WERI-Rb-1 (cell line): ENCODE data around the gene CHSY1.

Experiments used
- DNase-seq: peaks from one replicate; pipeline ENCODE4 v3.0.0-alpha.2; 2020
- H3K27ac ChIP-seq: fragments of 250-450 bp; sonication (Bioruptor Pico); 2 replicates; pipeline ENCODE4 v1.5.1; 2020; ENCODE audit warnings: mild to moderate bottlenecking, moderate library complexity
- H3K27me3 ChIP-seq: fragments of 250-450 bp; sonication (Bioruptor Pico); 2 replicates; pipeline ENCODE4 v1.5.1; 2021; ENCODE audit warnings: mild to moderate bottlenecking, low read depth, moderate library complexity; ENCODE audit not compliant: insufficient read depth, severe bottlenecking
- H3K36me3 ChIP-seq: fragments of 250-450 bp; sonication (Bioruptor Pico); 2 replicates; pipeline ENCODE4 v1.5.1; 2020; ENCODE audit warnings: mild to moderate bottlenecking, moderate library complexity
- H3K4me3 ChIP-seq: 2 replicates; pipeline ENCODE4 v1.5.1; 2011; ENCODE audit warnings: low read depth, mild to moderate bottlenecking, control low read depth, low read length
- H3K9me3 ChIP-seq: fragments of 250-450 bp; sonication (Bioruptor Pico); 2 replicates; pipeline ENCODE4 v1.5.1; 2021; ENCODE audit warnings: mild to moderate bottlenecking, moderate library complexity; ENCODE audit not compliant: severe bottlenecking
- TF ChIP-seq, protein P1 (sequence below): IDR thresholded peaks from 2 replicates; pipeline ENCODE4 v1.5.1; 2011; ENCODE audit warnings: low read depth, mild to moderate bottlenecking, control low read depth, inconsistent platforms, low read length

Gene CHSY1

DNA sequence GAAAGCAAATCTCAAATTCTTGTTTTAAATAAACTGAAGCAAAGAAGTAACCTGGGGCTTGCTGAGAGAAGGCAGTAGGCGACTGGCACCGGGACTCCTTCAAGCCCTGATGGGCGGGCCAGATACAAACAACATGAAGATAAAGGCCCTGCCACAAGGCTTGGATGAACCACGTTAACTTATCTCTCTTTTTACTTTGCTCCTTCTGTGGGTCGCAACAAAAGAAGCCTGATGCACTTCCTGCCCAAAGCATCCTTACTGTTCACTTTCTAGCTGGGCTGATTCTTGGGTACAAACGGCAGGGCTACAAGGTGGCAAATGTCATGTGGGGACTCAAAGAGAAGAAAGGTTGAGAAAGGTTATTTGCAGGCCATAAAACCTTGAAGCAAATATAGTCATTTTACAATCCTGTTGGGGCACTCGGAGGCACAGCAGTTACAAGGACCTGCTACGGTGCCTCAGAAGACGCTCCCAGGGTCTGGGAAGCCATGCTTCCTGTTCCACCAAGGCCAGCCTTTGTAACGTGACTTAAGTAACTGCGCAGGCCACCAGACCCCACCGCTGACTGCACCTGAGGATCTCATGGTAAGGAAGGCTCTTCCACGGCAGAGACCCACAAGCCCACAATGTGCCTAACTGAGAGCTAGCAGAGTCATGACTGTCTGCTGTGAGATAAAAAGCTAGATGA, 71.1 kb downstream of the CHSY1 start:
- Histone ChIP-seq H3K4me3 (no peak overlapping the region), H3K36me3 (peaks cover 23% of the 10 kb centered on the region), H3K27ac (no peak overlapping the region), H3K9me3 (no peaks in the 10 kb centered on the region), H3K27me3 (no peaks in the 10 kb centered on the region)
- TF ChIP-seq, protein P1, sequence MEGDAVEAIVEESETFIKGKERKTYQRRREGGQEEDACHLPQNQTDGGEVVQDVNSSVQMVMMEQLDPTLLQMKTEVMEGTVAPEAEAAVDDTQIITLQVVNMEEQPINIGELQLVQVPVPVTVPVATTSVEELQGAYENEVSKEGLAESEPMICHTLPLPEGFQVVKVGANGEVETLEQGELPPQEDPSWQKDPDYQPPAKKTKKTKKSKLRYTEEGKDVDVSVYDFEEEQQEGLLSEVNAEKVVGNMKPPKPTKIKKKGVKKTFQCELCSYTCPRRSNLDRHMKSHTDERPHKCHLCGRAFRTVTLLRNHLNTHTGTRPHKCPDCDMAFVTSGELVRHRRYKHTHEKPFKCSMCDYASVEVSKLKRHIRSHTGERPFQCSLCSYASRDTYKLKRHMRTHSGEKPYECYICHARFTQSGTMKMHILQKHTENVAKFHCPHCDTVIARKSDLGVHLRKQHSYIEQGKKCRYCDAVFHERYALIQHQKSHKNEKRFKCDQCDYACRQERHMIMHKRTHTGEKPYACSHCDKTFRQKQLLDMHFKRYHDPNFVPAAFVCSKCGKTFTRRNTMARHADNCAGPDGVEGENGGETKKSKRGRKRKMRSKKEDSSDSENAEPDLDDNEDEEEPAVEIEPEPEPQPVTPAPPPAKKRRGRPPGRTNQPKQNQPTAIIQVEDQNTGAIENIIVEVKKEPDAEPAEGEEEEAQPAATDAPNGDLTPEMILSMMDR: no peak
- no peak for DNase-seq

DNA sequence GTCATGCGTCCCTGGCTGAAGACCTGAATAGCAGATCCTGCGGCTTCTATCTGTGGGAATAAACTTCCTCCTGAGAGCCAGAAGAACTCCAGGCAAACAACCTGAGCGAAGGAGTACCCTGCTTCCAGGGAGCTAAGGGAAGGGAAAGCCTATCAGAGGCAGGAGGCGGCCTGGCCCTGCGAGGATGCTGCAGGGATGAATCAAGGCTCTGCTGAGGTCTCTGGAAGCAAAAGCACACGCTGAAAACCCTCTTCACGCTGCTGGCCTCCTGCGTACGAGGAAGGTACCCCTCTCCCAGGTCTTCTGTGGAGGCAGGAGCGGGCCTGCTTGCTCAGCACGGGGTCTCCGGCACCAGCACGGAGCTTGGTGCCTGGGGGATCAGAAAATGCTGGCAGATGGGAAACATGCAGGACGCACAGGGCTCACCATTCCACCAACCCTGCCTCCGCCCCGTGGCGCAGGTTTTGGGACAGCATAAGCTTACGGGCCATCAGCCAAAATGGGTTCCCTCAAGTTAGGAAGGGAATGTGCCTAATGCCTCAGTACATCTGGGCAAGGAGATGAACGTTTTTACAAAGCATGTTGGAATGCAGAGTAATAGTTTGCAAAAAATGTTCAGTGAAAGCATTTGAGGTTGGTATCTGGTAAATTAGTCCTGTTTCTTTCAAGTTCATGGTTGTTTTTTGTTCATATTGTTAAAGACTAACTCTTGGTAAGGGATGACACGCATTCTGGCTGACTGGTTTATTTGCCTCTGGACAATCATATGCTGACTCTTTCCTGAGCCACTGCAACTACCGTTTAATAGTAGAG, 72.3 kb downstream of the CHSY1 start:
- DNase-seq: no peak
- H3K36me3 ChIP-seq: peaks cover 23% of the 10 kb centered on the region
- H3K9me3 ChIP-seq: no peaks in the 10 kb centered on the region
- no peak overlapping the region for H3K27ac ChIP-seq
- TF ChIP-seq, protein P1: no peak
- H3K27me3 ChIP-seq: no peaks in the 10 kb centered on the region
- H3K4me3 ChIP-seq: no peak overlapping the region

DNA sequence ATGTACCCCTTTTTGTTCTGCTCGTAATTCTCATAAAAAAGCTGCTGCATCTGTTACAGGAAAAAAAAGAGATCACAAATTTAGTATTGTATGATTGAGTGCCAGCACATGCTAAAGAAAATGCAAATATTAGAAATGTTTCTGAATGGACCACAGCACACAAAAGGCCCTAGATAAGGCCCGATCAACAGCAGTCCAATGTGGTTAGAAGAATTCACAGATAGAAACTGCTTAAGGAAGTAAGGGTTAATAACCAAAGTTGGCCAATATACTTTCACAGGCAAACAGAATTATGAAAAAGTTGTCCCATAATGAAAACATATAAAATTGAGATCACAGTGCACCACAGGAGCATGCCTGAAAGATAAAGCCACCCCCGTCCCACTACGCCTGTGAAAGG, 72.9 kb downstream of the CHSY1 start:
- Histone ChIP-seq H3K9me3 (no peaks in the 10 kb centered on the region), H3K27me3 (no peaks in the 10 kb centered on the region), H3K4me3 (no peak overlapping the region), H3K27ac (no peak overlapping the region), H3K36me3 (peaks cover 23% of the 10 kb centered on the region)
- TF ChIP-seq, protein P1: no peak
- no peak for DNase-seq

DNA sequence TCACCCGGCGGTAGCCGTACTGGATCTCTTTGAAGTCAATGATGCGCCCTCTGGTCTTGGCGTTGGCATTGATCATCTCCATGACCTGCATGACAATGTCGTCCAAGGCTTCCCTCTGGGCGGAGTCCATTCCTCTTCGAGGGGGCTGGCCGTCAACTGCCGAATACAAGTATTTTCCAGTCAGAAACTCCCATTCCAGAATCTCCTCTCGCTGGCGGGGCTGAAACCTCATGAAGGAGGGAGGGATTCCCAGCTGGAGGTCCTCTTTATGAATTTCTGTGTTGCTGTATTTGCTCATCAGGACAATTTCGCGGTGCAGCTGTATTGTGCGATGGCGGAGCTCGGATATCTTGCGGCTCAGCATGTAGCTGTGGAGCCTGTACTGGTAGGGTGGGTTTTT, 73.4 kb downstream of the CHSY1 start:
- Histone ChIP-seq H3K9me3 (no peaks in the 10 kb centered on the region), H3K4me3 (no peak overlapping the region), H3K27ac (no peak overlapping the region), H3K36me3 (peaks cover 23% of the 10 kb centered on the region), H3K27me3 (no peaks in the 10 kb centered on the region)
- no peak for DNase-seq
- TF ChIP-seq, protein P1: no peak

DNA sequence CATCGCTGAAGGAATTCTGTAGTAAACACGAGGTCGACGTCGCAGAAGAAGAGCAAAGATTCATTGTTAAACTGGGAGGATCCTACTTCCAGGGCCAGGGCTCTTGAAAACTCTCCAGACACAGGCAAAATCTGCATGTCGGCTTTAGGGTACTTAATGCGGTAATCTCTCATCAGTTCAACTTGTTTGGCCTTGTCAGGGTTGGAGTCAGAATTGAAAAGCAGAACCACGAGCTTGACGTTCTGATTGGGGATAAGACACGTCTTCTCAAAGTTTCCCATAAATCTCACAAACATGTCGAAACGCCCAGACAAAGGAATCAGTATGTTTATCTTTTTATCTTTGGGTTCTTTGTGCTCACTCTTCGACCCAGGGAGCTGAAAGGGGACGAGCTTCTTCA, 74.0 kb downstream of the CHSY1 start:
- peaks cover 23% of the 10 kb centered on the region for H3K36me3 ChIP-seq
- no peak overlapping the region for H3K4me3 ChIP-seq
- TF ChIP-seq, protein P1: no peak
- no peaks in the 10 kb centered on the region for H3K9me3 ChIP-seq
- no peaks in the 10 kb centered on the region for H3K27me3 ChIP-seq
- H3K27ac ChIP-seq: no peak overlapping the region
- DNase-seq: no peak
